HG02610 (cell line): ENCODE results near the gene CCBE1.
A peak's percentile ranks its signal among the peaks of the same experiment; 100 is the strongest.

Experiments
- ATAC-seq: cut with Tn5 transposase; IDR thresholded peaks from one replicate; pipeline ENCODE4 v1.9.1; 2021; ENCODE audit warnings: mild to moderate bottlenecking, moderate library complexity; ENCODE audit not compliant: unreplicated experiment

The CCBE1 gene

GRCh38 chr18:59420244-59420643, 277.0 kb downstream of the CCBE1 start:
- no peak for ATAC-seq

DNA sequence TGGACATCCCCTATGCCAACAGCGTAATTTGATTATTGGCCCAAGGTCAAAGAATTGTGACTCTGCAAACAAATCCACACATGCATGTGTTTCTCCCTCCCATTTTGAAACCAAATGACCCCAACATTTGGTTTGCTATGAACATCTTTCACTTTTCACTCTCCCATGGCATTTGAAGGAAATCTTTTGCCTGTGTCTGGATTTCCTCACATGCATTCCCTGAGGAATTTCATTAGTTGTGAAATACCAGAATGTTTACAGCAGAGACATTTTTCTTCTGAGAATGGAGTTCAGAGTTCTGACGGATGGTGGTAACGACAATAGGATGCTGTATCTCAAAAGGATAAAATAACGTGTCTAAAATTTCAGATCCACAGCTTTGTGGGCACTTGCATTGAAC, 277.8 kb downstream of the CCBE1 start:
- ATAC-seq, result no peak

GRCh38 chr18:59416818-59417217, 280.4 kb downstream of the CCBE1 start:
- no peak for ATAC-seq

DNA sequence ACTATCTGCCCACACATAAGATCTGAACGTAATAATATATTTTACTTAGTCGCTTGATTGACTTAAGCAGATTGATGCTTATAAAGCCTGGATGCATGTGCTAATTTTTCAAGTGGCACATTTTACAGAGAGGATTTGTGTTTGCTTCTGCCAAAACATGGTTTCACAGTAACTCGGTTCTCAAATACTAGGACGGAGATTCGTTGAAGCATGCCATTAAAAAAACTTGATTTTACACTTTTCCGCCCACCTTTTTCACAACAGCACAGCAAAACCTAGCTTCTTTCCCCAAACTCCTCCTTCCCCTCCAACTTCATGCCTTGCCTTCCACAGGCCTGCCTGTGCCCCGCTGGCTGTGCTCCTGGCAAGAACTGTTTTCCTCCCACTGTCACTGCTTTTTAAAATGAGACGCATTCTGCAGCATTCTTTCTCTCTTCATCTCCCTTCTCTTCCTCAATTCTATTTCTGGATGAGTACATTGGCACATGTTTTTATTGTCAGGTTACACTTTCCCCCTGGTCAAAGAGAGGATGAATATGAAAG, 283.0 kb downstream of the CCBE1 start:
- ATAC-seq, result no peak

GRCh38 chr18:59402432-59403090, 294.7 kb downstream of the CCBE1 start:
- ATAC-seq, result peak; percentile 93

- no peak for ATAC-seq
These were observed 296.8 kb downstream of the CCBE1 start for GRCh38 chr18:59400407-59400806.

DNA sequence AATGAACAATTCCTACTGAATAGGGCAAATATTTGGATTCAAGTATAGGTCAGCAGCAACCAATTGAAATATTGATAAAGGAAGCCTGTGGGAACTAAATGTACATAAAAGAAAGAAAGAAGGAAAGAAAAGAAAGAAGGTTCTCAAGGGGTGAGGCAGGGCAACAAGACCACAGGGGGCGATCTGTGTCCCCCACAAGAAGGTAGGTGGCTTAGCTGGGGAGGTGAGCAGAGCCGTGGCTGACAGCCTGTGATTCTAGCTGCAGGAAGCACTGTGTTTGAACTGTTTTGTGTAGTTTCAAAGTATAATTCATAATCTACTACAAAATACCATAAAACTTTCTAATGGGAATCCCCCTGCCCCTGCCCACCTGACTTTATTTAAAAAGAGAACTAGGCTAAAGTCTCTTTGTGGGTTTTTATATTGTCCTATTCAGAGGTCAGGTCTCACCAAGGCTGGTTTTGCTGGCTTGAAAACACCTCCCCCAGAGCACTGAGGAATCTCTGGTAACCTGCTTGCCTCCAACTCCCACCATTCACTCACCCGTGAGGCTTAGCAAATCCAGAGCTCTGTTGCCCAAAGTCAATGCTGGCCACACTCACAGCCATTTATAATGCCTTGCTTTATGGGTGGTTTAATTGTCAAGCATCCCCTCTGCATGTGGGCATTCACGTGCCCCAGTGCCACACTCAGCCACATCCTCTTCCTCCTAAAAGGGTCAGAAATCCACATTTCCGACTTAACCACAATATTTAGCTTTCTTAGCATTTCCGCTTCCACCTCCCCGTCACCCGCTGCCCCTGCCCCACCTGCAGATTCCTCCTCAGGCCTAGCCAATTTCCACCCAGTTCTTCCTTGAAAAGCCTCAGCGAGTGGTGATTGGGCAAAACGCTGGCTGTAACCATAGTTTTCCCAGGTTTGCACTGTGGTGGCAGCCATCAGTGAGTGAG, 301.7 kb downstream of the CCBE1 start:
- no peak for ATAC-seq

- no peak for ATAC-seq
These were observed 303.8 kb downstream of the CCBE1 start for GRCh38 chr18:59393381-59393780.

GRCh38 chr18:59388817-59389216, 308.4 kb downstream of the CCBE1 start:
- ATAC-seq, result no peak

DNA sequence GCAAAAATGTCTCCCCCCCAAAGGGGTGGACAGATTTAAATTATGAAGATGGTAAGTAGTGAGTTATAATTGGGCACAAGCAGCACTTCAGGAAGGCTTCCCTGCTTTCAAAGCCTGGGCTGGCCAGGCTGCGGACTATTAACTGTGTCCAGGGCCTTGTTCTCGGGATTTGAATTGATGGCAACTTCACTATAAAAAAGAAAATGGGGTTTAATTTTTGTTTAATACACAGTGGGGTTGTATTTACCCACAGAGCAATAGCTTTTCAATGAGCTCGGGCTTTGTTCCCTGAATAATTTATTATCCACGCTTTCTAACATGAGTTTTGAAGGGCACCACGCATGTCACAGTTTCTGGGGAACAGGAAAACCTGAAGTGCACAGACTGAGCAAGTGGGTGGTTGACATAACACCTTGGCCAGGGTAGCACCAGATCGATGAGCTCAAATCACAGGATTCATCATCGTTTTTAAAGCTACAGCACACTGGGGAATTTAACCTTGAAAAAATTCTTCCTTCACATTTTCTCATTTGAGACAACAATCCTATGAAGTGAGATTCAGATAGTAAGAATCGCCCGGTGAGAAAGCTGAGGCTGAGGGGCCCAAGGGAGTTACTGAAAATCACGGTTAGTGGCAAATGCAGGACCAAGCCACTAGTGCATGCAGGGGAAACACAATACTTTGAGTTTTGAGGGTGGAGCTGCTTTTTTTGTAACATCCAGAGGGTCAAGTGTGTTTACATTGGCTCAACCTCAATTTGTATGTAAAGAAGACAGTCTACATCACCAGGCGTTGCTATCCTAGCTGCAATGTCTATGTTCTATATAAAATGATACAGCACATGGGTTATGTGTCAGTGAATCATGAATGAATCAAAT, 309.3 kb downstream of the CCBE1 start:
- no peak for ATAC-seq

- ATAC-seq, result no peak
These were observed 310.1 kb downstream of the CCBE1 start for GRCh38 chr18:59386909-59387686.

GRCh38 chr18:59385191-59385590, 312.0 kb downstream of the CCBE1 start:
- no peak for ATAC-seq

DNA sequence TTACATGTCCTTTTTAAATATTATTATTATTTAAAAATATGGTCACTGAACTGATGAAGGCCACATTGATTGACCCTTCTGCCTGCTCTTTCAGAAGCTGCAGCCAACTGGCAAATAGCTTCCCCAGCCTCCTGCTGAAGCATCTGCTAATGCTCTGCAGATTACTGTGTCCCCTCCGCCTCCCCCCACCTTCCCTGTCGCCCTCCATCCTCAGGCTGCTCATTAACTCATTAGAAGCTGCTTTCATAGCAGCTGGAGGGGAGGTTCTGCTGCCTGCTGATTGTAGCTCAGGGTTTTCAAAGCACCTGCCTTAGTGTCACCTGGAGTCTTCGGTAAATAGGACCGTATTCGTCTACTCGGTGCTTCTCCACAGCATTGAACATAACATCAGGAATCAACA, 313.4 kb downstream of the CCBE1 start:
- ATAC-seq, result no peak

DNA sequence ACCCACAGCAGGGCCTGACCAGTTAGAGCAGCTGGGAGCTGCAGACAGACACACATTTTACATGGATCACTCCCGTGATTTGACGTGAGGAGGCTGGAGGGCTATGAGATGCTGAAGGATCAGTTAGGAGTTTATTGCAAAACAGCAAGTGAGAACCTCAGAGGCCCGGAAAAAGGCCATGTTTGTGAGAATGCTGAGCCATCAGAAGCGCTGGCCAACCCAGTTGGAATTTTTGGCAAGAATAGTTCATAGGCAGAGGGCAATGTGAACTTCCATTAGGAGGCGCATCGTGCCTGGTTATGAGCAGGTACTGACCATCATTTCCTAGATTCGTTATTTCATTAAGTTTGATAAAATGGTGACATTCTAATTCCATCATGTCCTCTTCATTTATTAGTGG, 314.8 kb downstream of the CCBE1 start:
- no peak for ATAC-seq

DNA sequence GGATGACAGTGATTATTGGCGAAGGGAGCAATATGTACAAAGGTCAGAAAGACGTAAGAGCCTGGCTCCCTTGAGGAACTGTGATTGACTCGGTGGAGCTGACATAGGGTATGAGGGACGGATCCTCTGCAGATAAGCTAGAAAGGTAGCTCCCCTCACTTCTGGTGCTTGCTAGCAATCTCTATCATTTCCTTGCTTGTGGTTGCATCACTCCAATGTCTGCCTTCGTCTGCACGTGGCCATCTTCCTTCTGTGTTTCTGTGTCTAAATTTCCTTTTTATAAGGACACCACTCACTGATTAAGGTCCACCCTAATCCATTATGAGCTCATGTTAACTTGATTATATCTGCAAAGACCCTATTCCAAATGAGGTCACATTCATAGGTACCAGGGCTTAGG, 315.3 kb downstream of the CCBE1 start:
- no peak for ATAC-seq
